ENCODE results near the gene SLIT3. TPM values are rescaled to one million over a fixed set of nuclear protein-coding genes. Genes with fewer than 3 reads are reported as not detected.

SLIT3 gene
- total and polyA plus RNA-seq, 10 of the 15 experiments (the other 5 are each of a cell fraction or from before 2014, with no cell fraction given) = 0.05 TPM; not detected in 9

GRCh38 chr5:169178754-169179153 lies 122.2 kb downstream of the SLIT3 start:
- intact Hi-C loops (cut with micrococcal nuclease; ENCODE audit: unreplicated experiment) (no loop called here), in situ Hi-C loops (cut with MboI) (no loop called here)
- POLR2A ChIA-PET = no interaction called here
- no peaks in the 10 kb centered on the region for H3K4me1 ChIP-seq (ENCODE audit: control insufficient read depth, insufficient read depth, low read length)
- H3K79me2 ChIP-seq (ENCODE audit: control insufficient read depth, insufficient read depth, low read length) = no peaks in the 10 kb centered on the region
- H3K4me2 ChIP-seq (ENCODE audit: control insufficient read depth, insufficient read depth) = no peak overlapping the region
- WGBS (ENCODE audit: insufficient coverage, insufficient replicate concordance, low lambda C conversion rate, missing lambda C conversion rate) = 10% methylated on average over 3 of the region's 3 CpGs
- FAIRE-seq (no peak), DNase-seq (ENCODE audit: low read depth, low spot score) (no peak), ATAC-seq (no peak)
- no peaks in the 10 kb centered on the region; a peak in 1 of 4 replicates for H3K27me3 ChIP-seq (replicated peaks in 1 of 2; ENCODE audit: control insufficient read depth in 2 of 2, insufficient read depth in 2 of 2, low read length in 1 of 2)
- CTCF ChIA-PET = interaction anchor here (0.6 kb wide), 1 partner anchor 604 kb away, joined by 3 read pairs; no protein-coding TSS in a partner anchor
- TF ChIP-seq SREBF2 (IDR thresholded peaks at IDR 0.05; ENCODE audit: low read length) (no peak), KDM1A (IDR thresholded peaks at IDR 0.05; ENCODE audit: borderline replicate concordance) (no peak), CHD4 (IDR thresholded peaks at IDR 0.05) (no peak)
- no peak overlapping the region for H2AFZ ChIP-seq (ENCODE audit: control insufficient read depth, low read depth, low read length)
- H3K9ac ChIP-seq (ENCODE audit: control insufficient read depth, insufficient read depth, low read length) = no peak overlapping the region
- no peak overlapping the region for H3K27ac ChIP-seq (ENCODE audit: control insufficient read depth, insufficient read depth)
- H3K36me3 ChIP-seq (ENCODE audit: control insufficient read depth in 2 of 2, insufficient read depth in 2 of 2, low read length in 1 of 2) = no peaks in the 10 kb centered on the region
- BruUV-seq (replicated peaks) = no TSS peak
- no peak overlapping the region for H3K4me3 ChIP-seq
- SMC1A ChIA-PET (ENCODE audit: uncharacterized antibody, unreplicated experiment) = no interaction called here
- RAD21 ChIA-PET (ENCODE audit: unreplicated experiment) = no interaction called here
- no peaks in the 10 kb centered on the region for H4K20me1 ChIP-seq (ENCODE audit: control insufficient read depth, insufficient read depth)
- no peaks in the 10 kb centered on the region for H3K9me3 ChIP-seq (replicated peaks; ENCODE audit: control insufficient read depth, insufficient read depth, low read length)

GRCh38 chr5:169178274-169178673 lies 122.7 kb downstream of the SLIT3 start:
- ChIA-PET CTCF (interaction anchor here (0.6 to 1.3 kb wide), 2 partner anchors 16 to 604 kb away, joined by 3 read pairs; no protein-coding TSS in a partner anchor), SMC1A (ENCODE audit: uncharacterized antibody, unreplicated experiment) (no interaction called here), POLR2A (no interaction called here), RAD21 (ENCODE audit: unreplicated experiment) (no interaction called here)
- intact Hi-C loops (cut with micrococcal nuclease; ENCODE audit: unreplicated experiment) = no loop called here
- H3K4me3 ChIP-seq = no peak overlapping the region
- no peaks in the 10 kb centered on the region for H3K9me3 ChIP-seq (replicated peaks; ENCODE audit: control insufficient read depth, insufficient read depth, low read length)
- BruUV-seq (replicated peaks) = no TSS peak
- 22% methylated on average over 5 of the region's 5 CpGs for WGBS (ENCODE audit: insufficient coverage, insufficient replicate concordance, low lambda C conversion rate, missing lambda C conversion rate)
- H3K27me3 ChIP-seq (replicated peaks in 1 of 2; ENCODE audit: control insufficient read depth in 2 of 2, insufficient read depth in 2 of 2, low read length in 1 of 2) = no peaks in the 10 kb centered on the region; a peak in 1 of 4 replicates
- H2AFZ ChIP-seq (ENCODE audit: control insufficient read depth, low read depth, low read length) = no peak overlapping the region
- no peaks in the 10 kb centered on the region for H3K79me2 ChIP-seq (ENCODE audit: control insufficient read depth, insufficient read depth, low read length)
- in situ Hi-C loops (cut with MboI) = no loop called here
- H3K4me1 ChIP-seq (ENCODE audit: control insufficient read depth, insufficient read depth, low read length) = no peaks in the 10 kb centered on the region
- H3K36me3 ChIP-seq (ENCODE audit: control insufficient read depth in 2 of 2, insufficient read depth in 2 of 2, low read length in 1 of 2) = no peaks in the 10 kb centered on the region
- no peaks in the 10 kb centered on the region for H4K20me1 ChIP-seq (ENCODE audit: control insufficient read depth, insufficient read depth)
- H3K9ac ChIP-seq (ENCODE audit: control insufficient read depth, insufficient read depth, low read length) = no peak overlapping the region
- DNase-seq (ENCODE audit: low read depth, low spot score) = no peak
- TF ChIP-seq ZNF24 (IDR thresholded peaks at IDR 0.05) = no peak
- TF ChIP-seq NKRF (conservative IDR thresholded peaks at IDR 0.05) = no peak
- TF ChIP-seq FOXK2 (IDR thresholded peaks at IDR 0.05) = no peak
- H3K4me2 ChIP-seq (ENCODE audit: control insufficient read depth, insufficient read depth) = no peak overlapping the region
- no peak for ATAC-seq
- no peak overlapping the region for H3K27ac ChIP-seq (ENCODE audit: control insufficient read depth, insufficient read depth)
- no peak for FAIRE-seq
